ENCODE data around the gene MLKL.
"Not testable (repeated sequence)": the region's sequence is repeated elsewhere in the genome, so short reads cannot be mapped to it uniquely, and the experiment has no call there.

The MLKL gene

GRCh38 chr16:74695450-74696422 is 4.9 kb downstream of the MLKL start:
- DNase-seq = peak; percentile 61

- no peak for DNase-seq
Observed at GRCh38 chr16:74691093-74691855, 9.4 kb downstream of the MLKL start.

GRCh38 chr16:74682556-74682955 is 18.1 kb downstream of the MLKL start:
- DNase-seq = no peak

- no peak for DNase-seq
Observed at GRCh38 chr16:74680681-74681080, 20.0 kb downstream of the MLKL start.

- no peak for DNase-seq
Observed at GRCh38 chr16:74679983-74680382, 20.7 kb downstream of the MLKL start.

GRCh38 chr16:74677868-74678267 is 22.8 kb downstream of the MLKL start:
- DNase-seq = no peak

GRCh38 chr16:74673876-74674275 is 26.8 kb downstream of the MLKL start:
- no peak for DNase-seq

GRCh38 chr16:74668877-74669276 is 31.8 kb downstream of the MLKL start:
- DNase-seq = not testable (repeated sequence)

GRCh38 chr16:74667255-74667700 is 33.4 kb downstream of the MLKL start:
- DNase-seq = peak; percentile 38

GRCh38 chr16:74666425-74667254 is 34.0 kb downstream of the MLKL start, which contains the start of gene RFWD3:
RFWD3 (minus strand) TSS chr16:74666877; CDS start chr16:74661449, 5,428 bp downstream.
- DNase-seq = peak; percentile 98

GRCh38 chr16:74666010-74666421 is 34.6 kb downstream of the MLKL start:
- DNase-seq = no peak

- no peak for DNase-seq
Observed at GRCh38 chr16:74661064-74661463, 39.6 kb downstream of the MLKL start.

GRCh38 chr16:74660383-74660782 is 40.3 kb downstream of the MLKL start:
- no peak for DNase-seq

- DNase-seq = no peak
Observed at GRCh38 chr16:74659041-74659440, 41.6 kb downstream of the MLKL start.

GRCh38 chr16:74657870-74658642 is 42.6 kb downstream of the MLKL start:
- no peak for DNase-seq

- DNase-seq = no peak
Observed at GRCh38 chr16:74654536-74655050, 46.1 kb downstream of the MLKL start.

- not testable (repeated sequence) for DNase-seq
Observed at GRCh38 chr16:74652883-74653282, 47.8 kb downstream of the MLKL start.

- no peak for DNase-seq
Observed at GRCh38 chr16:74652249-74652648, 48.4 kb downstream of the MLKL start.

GRCh38 chr16:74651841-74652240 is 48.8 kb downstream of the MLKL start:
- DNase-seq = no peak

- DNase-seq = no peak
Observed at GRCh38 chr16:74650966-74651567, 49.6 kb downstream of the MLKL start.

GRCh38 chr16:74649839-74650504 is 50.7 kb downstream of the MLKL start:
- DNase-seq = no peak

All from NCI-H1436 (cell line).